ENCODE measurements around the gene SPNS1.
A peak's percentile ranks its signal among the peaks of the same experiment; 100 is the strongest.
"Not testable (repeated sequence)": the region's sequence is repeated elsewhere in the genome, so short reads cannot be mapped to it uniquely, and the experiment has no call there.

Gene SPNS1

DNA sequence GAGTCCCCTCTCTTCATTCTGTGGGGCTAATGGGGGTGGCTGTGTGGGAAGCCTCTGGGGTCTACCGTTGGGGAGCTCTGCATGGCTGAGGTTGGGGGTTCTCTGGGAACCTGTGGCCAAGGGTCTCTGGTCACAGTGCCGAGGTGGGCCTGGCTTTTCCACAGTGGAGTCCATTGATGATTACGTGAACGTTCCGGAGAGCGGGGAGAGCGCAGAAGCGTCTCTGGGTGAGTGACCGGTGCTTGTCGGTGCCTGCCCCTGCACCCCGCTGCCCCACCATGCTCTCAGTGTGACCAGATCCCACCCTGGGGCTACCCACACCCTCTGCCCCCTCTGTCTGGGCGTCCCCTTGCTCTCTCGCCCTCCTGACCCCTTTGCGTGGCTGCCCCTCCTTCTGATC lies 14.8 kb downstream of the SPNS1 start:
- DNase-seq (ENCODE audit: low read depth in 2 of 2), result no peak

DNA sequence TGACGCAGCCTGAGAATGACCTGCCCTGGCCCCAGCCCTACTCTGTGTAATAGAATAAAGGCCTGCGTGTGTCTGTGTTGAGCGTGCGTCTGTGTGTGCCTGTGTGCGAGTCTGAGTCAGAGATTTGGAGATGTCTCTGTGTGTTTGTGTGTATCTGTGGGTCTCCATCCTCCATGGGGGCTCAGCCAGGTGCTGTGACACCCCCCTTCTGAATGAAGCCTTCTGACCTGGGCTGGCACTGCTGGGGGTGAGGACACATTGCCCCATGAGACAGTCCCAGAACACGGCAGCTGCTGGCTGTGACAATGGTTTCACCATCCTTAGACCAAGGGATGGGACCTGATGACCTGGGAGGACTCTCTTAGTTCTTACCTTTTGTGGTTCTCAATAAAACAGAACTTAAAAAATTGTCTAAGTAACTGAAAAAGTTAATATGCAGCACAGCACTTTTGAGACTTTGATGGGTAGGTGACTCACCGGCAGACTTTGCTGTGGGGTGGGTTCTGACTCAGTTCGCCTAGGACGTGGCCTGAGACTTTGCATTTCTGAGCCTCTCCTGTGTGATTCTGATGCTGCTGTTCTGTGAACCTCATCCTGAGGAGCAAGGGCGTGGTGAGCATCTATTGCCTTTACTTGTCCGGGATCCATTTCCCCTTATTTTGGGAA lies 15.9 kb downstream of the SPNS1 start:
- peak in 1 of 2 donors; percentile 33 for DNase-seq (ENCODE audit: low read depth in 2 of 2)

DNA sequence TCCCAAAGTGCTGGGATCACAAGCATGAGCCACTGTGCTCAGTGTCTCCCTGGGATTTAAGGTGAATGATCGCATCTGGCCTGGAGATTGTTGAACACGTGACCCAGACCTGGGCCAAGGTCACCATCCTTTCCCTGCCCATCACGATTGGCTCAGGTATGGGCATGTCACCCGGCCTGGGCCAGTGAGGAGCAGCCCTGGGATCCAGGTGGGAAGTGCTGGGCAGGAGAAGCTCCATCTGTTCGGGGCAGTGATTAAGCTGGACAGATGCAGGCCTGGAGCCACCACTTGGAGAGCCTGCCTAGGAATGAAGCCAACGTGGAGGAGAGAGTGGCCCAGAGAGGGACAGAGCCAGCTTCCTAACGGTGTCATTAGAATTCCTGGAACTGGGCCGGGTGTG lies 17.1 kb downstream of the SPNS1 start:
- DNase-seq (ENCODE audit: low read depth in 2 of 2), result no peak

DNA sequence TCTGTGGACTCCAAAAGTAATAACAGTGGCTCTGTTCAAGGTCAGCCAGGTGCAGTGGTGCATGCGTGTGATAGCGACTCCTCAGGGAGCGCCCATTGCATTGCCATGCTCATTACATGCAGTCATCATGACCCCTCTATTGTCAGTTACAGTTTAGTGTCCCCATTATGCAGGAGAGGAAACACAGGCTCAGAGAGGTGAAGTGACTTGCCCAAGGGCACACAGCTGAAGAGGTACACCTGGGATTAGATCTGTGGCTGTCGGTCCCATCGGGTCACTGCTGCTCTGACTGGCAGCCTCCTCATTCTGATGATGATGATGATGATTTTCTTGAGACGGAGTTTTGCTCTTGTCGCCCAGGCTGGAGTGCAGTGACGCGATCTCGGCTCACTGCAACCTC lies 17.9 kb downstream of the SPNS1 start:
- DNase-seq (ENCODE audit: low read depth in 2 of 2), result no peak

DNA sequence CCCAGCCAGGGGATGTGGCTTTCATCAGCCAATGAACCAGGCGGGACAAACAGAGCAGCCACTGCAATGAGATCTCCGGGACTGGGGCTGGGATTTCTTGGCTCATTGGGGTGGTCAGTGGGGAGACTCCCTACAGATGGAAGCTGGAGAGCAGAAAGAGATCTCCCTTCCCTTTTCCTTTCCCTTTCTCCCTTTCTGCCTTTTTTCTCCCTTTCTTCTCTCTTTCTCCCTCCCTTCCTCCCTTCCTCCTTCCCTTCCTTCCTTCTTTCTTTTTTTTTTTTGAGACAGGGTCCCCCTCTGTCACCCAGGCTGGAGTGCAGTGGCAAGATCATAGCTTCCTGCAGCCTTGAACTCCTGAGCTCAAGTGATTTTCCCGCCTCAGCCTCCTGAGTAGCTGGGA lies 24.3 kb downstream of the SPNS1 start:
- no peak for DNase-seq (ENCODE audit: low read depth in 2 of 2)

DNA sequence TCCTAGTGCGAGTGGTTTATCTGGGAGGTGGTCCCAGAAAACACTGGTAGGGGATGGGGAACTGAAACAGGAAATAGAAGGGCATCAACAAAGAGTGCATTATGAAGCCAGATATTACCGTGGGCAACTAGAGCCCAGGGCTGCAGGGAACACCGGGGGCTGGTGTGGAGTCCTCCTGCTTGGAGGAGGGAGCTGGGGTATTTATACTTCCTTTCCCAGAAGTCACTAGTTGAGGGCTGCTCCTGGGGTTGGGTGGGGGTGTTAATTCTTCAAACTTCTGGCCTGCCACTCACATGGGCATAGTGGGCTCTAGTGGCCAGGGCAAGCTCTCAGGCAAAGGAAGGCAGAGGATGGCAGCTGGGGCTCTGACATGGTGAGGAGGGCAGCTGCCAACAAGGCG lies 25.0 kb downstream of the SPNS1 start:
- DNase-seq (ENCODE audit: low read depth in 2 of 2), result no peak

DNA sequence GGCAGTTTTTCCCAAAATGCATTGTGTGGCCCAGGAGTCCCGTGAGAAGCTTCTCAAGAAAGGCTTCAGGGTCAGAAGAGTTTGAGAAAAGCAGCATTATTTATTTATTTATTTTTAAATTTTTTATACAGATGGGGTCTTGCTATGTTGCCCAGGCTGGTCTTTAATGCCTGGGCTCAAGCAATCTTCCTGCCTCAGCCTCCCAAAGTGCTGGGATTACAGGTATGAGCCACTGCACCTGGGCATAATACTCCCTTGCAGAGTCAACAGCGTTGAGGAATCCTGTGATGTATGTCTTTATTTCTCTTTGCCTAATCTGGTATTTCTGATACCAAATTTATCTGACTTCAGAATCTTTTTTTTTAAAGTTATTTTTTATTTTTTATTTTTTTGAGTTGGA lies 25.4 kb downstream of the SPNS1 start:
- DNase-seq (ENCODE audit: low read depth in 2 of 2), result no peak

DNA sequence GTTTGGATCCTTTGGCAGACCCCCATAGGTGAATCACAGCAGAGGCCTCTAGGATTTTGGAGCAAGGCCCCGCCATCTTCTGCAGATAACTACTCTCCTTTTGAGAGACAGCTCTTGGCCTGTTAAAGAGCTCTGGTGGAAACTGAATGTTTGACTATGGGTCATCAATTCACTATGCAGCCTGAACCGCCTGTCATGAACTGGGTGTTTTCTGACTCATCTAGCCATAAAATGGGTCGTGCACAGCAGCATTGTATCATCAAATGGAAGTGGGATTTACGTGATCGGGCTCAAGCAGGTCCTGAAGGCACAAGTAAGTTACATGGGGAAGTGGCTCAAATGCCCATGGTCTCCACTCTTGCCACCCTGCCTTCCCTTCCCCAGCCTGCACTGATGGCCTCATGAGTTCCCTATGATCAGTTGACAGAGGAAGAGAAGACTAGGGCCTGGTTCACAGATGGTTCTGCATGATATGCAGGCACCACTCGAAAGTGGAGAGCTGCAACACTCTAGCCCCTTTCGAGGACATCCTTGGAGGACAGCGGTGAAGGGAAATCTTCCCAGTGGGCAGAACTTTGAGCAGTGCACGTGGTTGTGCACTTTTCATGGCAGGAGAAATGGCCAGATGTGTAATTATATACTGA lies 30.0 kb downstream of the SPNS1 start:
- not testable (repeated sequence) for DNase-seq (ENCODE audit: low read depth in 2 of 2)

DNA sequence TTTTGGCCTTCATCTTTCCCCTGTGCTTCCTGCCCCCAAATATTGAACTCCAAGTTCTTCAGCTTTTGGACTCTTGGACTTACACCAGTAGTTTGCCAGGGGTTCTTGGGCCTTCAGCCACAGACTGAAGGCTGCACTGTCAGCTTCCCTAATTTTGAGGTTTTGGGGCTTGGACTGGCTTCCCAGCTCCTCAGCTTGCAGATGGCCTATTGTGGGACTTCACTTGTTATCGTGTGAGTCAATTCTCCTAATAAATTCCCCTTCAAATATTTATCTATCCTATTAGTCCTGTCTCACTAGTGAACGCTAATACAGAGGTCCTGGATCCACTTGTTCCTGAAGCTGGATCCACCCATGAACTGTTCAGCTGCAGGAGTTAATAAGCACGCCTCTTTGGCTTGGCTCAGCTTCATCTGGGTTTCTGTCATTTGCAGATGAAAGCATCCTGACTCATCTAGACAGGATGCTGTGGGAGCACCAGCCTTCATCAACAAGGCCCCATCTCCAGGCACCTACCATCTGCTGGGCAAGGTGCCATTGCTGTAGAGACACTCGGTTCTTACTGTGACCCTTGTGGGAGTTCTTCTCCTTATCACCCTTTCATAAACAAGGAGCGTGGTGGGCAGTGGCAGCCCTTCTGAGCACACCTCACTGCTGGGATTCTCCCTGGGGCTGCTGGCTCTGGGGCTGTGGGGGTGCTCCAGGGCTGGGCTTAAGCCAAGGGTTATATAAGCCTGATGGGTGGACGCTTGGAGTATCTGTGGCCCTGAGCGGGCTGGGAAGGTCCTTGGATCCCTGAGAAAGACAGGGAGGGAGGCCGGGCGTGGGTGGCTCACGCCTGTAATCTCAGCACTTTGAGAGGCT lies 33.4 kb downstream of the SPNS1 start:
- peak in 1 of 2 donors; percentile 35 for DNase-seq (ENCODE audit: low read depth in 2 of 2)

DNA sequence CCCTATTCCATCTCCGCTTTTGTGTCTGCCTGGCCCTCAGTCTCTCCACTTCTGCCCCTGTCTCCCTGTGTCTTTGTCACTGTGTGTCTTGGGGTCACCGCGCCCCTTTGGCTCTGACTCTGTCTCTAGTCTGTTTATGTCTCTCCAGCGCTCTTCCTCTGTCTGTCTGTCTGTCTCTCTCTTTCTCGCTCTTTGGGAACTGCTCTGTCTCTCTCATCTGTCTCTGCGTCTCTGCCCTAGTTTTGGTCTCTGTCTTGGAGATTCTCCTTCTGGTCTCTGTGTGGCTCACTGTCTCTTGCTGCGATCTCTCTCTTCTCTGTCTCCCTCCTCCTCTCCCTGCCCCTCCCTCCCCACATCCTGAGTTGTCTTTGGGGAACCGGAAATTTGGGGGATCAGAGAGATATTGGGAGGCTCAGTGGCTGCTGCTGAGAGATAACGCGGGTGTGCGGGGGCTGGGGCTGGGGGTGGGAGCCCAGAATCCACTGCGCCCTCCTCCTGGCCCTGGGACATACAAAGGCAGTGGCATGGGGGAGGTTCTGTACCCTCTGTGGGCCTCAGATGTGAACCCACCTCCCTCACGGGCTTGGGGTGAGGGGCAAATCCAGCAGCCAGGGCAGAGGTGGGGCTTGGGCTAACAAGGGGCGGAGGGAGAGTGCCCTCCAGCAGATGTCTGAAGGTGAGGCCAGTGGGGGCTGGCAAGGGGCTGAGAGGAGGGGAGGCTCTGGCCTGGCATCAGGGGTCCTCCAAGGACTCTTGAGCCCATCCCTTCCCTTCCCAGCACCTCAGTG lies 34.7 kb downstream of the SPNS1 start:
- DNase-seq (ENCODE audit: low read depth in 2 of 2), result no peak

DNA sequence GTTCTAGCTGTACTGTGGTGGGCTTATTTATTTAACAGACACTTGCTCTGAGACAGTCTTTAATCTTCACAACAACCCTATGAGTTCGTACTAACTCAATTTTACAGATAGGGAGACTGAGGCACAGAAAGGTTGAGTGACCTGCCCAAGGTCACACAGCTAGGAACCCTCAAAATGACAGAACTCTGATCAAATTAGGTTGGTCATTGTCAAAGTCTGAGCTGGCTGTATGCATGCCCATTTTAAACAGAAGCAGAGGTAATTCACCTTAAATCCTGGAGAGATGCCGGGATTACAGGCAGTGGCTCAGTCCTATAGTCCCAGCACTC lies 35.2 kb downstream of the SPNS1 start:
- DNase-seq (ENCODE audit: low read depth in 2 of 2), result no peak

DNA sequence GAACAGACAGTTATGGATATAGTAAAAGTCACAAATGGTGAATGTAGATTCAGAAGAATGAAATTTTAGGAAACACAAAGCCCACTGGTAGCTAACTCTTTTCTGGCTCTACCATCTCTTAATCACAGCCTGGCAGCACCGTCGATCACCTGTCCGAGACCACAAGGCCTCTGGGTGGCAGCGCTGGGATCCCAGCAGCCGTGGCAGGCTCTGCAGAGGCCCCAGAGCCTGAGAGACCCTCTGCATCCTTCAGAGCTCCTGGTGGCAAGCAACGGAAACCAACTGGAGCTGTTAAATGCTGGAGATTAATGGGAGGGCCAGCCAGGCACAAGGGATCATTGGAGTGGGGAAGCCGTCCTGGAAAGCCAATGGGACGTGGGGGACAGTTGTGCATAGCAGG lies 36.5 kb downstream of the SPNS1 start:
- no peak for DNase-seq (ENCODE audit: low read depth in 2 of 2)

DNA sequence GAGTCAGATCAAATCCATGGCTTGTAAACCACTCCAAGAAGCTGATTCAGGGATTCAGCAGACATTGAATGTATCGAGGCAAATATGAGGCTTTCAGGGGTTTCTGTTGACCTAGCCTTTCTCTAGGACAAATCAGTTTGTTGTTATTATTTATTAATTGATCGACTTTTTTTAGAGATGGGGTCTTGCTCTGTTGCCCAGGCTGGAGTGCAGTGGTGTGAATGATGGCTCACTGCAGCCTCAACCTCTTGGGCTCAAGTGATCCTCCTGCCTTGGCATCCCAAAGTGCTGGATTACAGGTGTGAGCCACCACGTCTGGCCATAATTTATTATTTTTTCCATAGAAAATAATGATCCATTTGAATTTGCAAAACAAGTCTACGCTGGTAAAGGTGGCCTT lies 37.3 kb downstream of the SPNS1 start:
- no peak for DNase-seq (ENCODE audit: low read depth in 2 of 2)

DNA sequence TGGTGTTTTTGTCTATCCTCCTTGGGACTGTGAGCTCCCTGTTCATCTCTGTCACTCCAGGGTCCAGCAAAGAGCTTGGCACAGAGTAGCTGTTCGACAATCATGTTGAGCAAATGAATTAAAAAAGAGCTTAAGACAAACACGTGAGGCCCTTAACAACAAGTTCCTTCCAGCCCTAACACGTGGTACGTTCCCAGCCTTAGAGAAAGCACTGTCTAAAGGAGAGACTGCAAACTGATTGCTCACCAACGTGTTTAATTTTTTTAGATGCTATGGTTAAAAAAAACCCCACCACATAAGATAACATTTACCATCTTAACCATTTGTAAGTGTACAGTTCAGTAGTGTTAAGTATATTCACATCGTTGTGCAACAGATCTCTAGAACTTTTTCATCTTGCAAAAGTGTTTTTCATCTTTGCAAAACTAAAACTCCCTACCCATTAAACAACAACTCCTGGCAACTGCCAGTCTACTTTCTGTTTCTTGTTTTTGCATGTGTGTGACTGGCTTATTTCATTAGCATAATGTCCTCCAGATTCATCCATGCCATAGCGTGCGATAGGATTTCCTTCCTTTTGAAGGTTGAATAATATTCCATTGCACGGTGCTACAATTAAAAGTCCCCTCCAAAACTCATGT lies 38.5 kb downstream of the SPNS1 start:
- no peak for DNase-seq (ENCODE audit: low read depth in 2 of 2)

DNA sequence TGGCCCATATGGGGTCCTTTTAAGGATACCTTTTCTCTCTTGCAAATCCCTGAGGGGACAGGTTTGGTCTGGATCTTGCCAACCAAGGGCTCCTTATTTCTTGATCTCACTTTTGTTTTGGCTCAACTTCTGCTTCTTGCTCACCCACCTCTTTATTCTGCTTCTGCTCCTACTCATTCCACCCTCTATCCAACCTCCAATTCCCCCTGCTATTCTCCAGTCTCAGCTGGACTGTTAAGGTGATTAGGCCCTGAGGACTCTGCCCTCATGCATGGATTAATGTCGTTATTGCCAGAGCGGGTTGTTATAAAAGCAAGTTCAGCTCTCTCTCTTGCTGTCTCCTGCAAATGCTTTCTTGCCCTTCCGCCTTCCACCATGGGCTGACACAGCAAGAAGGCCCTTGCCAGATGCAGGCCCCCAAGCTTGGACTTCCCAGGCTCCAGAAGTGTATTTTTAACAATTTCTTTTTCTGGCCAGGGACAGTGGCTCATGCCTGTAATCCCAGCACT lies 40.0 kb downstream of the SPNS1 start:
- no peak for DNase-seq (ENCODE audit: low read depth in 2 of 2)

DNA sequence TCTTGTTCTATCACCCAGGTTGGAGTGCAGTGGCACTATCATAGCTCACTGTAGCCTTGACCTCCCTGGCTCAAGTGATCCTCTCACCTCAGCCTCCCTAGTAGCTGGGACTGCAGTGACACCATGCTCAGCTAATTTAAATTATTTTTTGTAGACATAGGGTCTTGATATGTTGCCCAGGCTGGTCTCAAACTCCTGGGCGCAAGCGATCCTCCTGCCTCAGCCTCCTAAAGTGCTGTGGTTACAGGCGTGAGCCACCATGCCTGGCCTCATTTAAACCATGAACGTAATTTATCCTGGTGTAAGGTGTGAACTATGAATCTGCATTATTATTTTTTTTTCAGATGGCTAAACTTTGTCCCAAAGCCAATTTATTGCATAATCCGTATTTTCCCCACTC lies 47.6 kb downstream of the SPNS1 start:
- DNase-seq (ENCODE audit: low read depth in 2 of 2), result no peak

DNA sequence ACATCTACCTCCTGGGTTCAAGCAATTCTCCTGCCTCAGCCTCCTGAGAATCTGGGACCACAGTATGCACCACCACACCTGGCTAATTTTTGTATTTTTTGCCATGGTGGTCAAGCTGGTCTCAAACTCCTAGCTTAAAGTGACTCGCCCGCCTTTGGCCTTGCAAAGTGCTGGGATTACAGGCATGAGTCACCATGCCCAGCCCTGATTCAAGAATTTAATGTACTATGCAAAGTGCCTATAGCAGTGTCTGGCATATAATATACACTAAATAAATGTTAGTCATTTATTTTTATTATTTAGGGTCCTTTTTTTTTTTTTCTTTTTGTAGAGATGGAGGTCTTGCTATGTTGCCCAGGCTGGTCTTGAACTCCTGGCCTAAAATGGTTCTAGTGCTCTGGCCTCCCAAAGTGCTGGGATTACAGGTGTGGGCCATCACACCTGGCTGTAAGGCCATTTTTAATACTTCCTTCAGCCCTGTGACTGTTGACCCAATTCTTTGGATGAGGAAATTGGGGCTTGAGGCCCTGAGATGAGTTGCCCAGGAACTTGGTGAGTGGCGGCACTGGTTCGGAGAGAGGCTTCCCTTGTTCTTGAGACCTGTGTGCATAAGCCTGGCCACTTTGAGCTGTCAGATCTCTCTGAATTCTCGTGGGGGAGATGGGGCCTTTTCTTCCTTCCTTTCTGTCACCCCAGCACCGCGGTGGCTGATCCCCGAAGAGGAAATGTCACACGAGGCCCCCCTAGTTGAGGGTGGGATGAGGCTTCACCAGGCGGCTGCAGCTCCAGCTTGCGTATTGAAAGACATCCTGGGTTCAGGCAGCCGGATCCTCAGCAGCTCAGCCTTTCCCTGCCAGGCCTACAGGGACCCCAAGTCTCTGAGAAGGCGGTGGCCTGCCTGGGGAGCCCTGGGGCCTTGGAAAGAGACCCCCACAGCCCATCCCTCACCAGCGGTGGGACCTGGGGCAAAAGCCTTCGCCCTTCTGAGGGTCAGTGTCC lies 49.0 kb downstream of the SPNS1 start:
- DNase-seq (ENCODE audit: low read depth in 2 of 2), result no peak

DNA sequence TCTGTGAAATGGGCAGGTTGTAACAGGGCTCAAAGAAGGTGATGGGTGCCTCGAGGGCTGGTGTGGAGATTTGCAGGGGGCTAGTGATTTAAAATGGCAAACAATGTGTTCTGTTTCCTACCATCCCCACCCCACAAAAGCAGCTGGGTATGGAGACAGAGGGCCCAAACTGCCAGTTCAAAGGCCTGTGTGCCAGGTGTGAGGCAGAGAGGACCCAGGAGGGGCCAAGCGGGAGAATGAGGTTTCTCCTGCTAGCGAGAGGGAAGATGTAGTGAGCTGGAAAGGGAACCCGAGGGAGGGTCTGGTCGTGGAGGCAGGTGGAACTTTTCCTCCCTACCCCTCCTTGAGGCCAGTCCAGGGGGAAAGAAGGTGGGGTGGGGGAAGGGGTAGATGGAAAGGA lies 49.7 kb downstream of the SPNS1 start:
- no peak for DNase-seq (ENCODE audit: low read depth in 2 of 2)

DNA sequence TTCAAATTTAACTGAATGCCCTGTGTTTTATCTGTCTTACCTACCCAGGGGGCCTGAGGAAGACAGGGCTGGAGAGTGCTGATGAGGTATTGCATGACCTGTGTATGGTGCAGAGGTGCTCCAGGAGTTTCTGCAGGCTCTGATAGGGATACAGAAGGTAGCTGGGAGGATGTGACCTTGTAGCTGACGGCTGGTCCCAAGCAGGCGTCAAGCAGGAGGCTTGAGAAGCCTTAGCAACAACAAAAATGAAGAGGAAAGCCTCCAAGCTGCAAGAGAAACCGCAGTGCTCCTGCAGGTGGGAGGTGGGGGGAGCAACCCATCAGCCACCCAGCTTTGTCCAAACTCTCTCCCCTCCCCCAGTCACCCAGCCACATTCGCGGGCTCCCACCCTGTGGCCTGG lies 50.6 kb downstream of the SPNS1 start:
- no peak for DNase-seq (ENCODE audit: low read depth in 2 of 2)

DNA sequence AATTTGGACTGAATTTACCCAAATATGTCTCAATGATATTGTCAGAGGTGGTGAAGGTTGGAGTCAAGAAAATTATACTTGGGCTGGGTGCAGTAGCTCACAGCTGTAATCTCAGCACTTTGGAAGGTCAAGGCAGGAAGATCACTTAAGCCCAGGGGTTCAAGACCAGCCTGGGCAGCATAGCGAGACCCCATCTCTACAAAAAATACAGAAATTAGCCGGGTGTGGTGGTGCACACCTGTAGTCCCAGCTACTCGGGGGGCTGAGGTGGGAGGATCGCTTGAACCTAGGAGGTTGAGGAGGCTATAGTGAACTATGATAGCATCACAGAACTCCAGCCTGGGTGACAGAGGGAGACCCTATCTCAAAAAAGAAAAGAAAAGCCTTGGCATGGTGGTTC lies 51.2 kb downstream of the SPNS1 start:
- no peak for DNase-seq (ENCODE audit: low read depth in 2 of 2)
